ENCODE data around the gene RELB. TPM values are rescaled to one million over a fixed set of nuclear protein-coding genes. Genes with fewer than 3 reads are reported as not detected.

Gene RELB
- total and polyA plus RNA-seq, 9 of the 15 experiments (the other 6 are each of a cell fraction or from before 2014, with no cell fraction given), result 0.15 to 1.1 (median 0.28) TPM; not detected in 2

GRCh38 chr19:44968670-44969069, 32.6 kb upstream of the RELB start:
- H3K36me3 ChIP-seq (ENCODE audit: control insufficient read depth, insufficient read depth, low read length), result peaks cover 51% of the 10 kb centered on the region; the same call in 2 of the 3 replicates
- no peak for TF ChIP-seq ZNF507 (tag; conservative IDR thresholded peaks at IDR 0.05)
- TF ChIP-seq RFX7 (CRISPR knock-in tag; IDR thresholded peaks at IDR 0.05), result no peak
- TF ChIP-seq CBX8 (IDR thresholded peaks at IDR 0.05; ENCODE audit: borderline replicate concordance, extremely low read depth, low read depth, low read length, poor library complexity, severe bottlenecking), result no peak
- TF ChIP-seq CREM (IDR thresholded peaks at IDR 0.05; ENCODE audit: low read depth), result no peak
- TF ChIP-seq JUND (IDR thresholded peaks at IDR 0.05; ENCODE audit: borderline replicate concordance, low read depth, low read length), result no peak
- no peak for TF ChIP-seq JUND (tag; IDR thresholded peaks at IDR 0.05; ENCODE audit: borderline replicate concordance, low read depth, low read length)
- no peak for TF ChIP-seq NFE2L1 (tag; IDR thresholded peaks at IDR 0.05; ENCODE audit: borderline replicate concordance, low read depth)
- TF ChIP-seq ZBTB1 (CRISPR knock-in tag; IDR thresholded peaks at IDR 0.05; ENCODE audit: borderline replicate concordance, low read depth), result no peak
- TF ChIP-seq TGIF2 (CRISPR knock-in tag; IDR thresholded peaks at IDR 0.05), result no peak
- TF ChIP-seq, protein P1, sequence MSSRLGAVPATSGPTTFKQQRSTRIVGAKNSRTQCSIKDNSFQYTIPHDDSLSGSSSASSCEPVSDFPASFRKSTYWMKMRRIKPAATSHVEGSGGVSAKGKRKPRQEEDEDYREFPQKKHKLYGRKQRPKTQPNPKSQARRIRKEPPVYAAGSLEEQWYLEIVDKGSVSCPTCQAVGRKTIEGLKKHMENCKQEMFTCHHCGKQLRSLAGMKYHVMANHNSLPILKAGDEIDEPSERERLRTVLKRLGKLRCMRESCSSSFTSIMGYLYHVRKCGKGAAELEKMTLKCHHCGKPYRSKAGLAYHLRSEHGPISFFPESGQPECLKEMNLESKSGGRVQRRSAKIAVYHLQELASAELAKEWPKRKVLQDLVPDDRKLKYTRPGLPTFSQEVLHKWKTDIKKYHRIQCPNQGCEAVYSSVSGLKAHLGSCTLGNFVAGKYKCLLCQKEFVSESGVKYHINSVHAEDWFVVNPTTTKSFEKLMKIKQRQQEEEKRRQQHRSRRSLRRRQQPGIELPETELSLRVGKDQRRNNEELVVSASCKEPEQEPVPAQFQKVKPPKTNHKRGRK (tag; IDR thresholded peaks at IDR 0.05), result no peak
- TF ChIP-seq ARID1B (IDR thresholded peaks at IDR 0.05), result no peak
- TF ChIP-seq ETV5 (CRISPR knock-in tag; IDR thresholded peaks at IDR 0.05; ENCODE audit: low read depth), result no peak
- TF ChIP-seq ZNF740 (CRISPR knock-in tag; IDR thresholded peaks at IDR 0.05), result no peak
- TF ChIP-seq ZNF740 (tag; IDR thresholded peaks at IDR 0.05), result no peak
- no peak for TF ChIP-seq FOSL1 (tag; conservative IDR thresholded peaks at IDR 0.05)
- TF ChIP-seq MBD1 (CRISPR knock-in tag; IDR thresholded peaks at IDR 0.05), result no peak

More at GRCh38 chr19:44968670-44969069, 32.6 kb upstream of the RELB start:
- in situ Hi-C loops (cut with MboI), result no loop called here
- Histone ChIP-seq H3K4me2 (ENCODE audit: insufficient read depth, low read length) (no peak overlapping the region), H4K20me1 (replicated peaks; ENCODE audit: control insufficient read depth, insufficient read depth, low read length) (no peaks in the 10 kb centered on the region), H3K27ac (ENCODE audit: extremely low read depth, low read depth, low read length) (no peak overlapping the region), H2AFZ (ENCODE audit: low read depth, low read length) (no peak overlapping the region), H3K9me1 (ENCODE audit: control insufficient read depth, insufficient read depth, low read length) (no peaks in the 10 kb centered on the region), H3K27me3 (ENCODE audit: control insufficient read depth in 2 of 2, insufficient read depth in 2 of 2, low read length in 2 of 2) (no peaks in the 10 kb centered on the region), H3K9me3 (replicated peaks; ENCODE audit: control insufficient read depth, insufficient read depth, low read depth, low read length) (no peaks in the 10 kb centered on the region), H3K79me2 (ENCODE audit: control insufficient read depth, insufficient read depth, low read length) (peaks cover 3% of the 10 kb centered on the region; the same call in 1 of the 3 replicates), H3K9ac (ENCODE audit: insufficient read depth in 1 of 2, low read depth in 2 of 2, low read length in 2 of 2) (no peak overlapping the region), H3K4me3 (no peak overlapping the region), H3K4me1 (replicated peaks in 1 of 2; ENCODE audit: control insufficient read depth in 2 of 2, insufficient read depth in 2 of 2, low read length in 2 of 2) (peaks cover 0 to 5% of the 10 kb centered on the region in 2 experiments; a peak in 1 of 5 replicates)
- intact Hi-C loops (cut with micrococcal nuclease), result no loop called here
- FAIRE-seq, result no peak
- ChIA-PET POLR2A (interaction anchor here (0.6 to 1.0 kb wide), 3 partner anchors 8 to 75 kb away, joined by 3 read pairs; no protein-coding TSS in a partner anchor), CTCF (ENCODE audit: low intra/inter-chr PET ratio) (no interaction called here)
- ATAC-seq, result no peak
- BruUV-seq (replicated peaks), result no TSS peak
- no peak for DNase-seq (ENCODE audit: extremely low read depth in 1 of 4, low spot score in 3 of 4)
- 58% methylated on average over 2 of the region's 4 CpGs for WGBS (ENCODE audit: insufficient coverage, low coverage, missing lambda C conversion rate)

Data from K562 (cell line).